ENCODE data around the gene CBLIF. TPM values are rescaled to one million over a fixed set of nuclear protein-coding genes. Genes with fewer than 3 reads are reported as not detected.

CBLIF gene
- total and polyA plus RNA-seq, 2 of the 13 experiments (the other 11 are each of a cell fraction or from before 2014, with no cell fraction given), result not detected

DNA sequence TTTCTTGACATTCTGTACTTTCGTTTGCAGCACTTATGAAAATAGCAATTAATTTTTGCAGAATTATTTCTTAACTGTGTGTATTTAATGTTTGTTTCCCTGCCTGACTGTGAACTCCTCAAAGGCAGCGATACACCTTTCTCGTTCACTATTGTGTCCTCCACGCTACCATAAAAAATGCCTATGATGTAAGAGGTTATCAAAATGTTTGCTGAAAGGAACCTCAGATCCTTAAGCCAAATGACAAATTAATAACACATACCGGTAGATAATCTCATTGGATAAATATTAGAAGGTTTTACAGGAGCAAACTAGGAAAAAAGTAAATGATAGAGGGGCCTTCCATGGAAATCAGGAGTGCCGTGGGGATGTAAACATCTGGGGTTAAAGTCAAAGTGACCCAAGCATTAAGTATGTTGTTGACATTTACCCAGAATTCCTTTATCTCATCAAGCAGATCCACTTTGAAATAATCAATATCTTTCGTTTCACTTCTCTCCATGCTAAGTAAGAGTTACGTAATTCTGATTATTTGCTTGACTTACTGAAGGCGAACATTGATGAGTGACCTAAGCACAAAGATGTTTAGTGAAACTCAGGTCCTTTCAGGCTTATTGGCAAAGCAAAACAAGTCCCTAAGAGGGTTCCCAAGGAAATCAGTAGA is 30.7 kb upstream of the CBLIF start (continued):
- TF ChIP-seq BCL6 (CRISPR knock-in tag; IDR thresholded peaks at IDR 0.05) (no peak), STAG1 (CRISPR knock-in tag; IDR thresholded peaks at IDR 0.05) (no peak), EZH2 (conservative IDR thresholded peaks at IDR 0.05; ENCODE audit: low read depth, low read length) (no peak)
- TF ChIP-seq, protein P1, sequence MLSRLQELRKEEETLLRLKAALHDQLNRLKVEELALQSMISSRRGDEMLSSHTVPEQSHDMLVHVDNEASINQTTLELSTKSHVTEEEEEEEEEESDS (CRISPR knock-in tag; IDR thresholded peaks at IDR 0.05; ENCODE audit: borderline replicate concordance), result no peak

DNA sequence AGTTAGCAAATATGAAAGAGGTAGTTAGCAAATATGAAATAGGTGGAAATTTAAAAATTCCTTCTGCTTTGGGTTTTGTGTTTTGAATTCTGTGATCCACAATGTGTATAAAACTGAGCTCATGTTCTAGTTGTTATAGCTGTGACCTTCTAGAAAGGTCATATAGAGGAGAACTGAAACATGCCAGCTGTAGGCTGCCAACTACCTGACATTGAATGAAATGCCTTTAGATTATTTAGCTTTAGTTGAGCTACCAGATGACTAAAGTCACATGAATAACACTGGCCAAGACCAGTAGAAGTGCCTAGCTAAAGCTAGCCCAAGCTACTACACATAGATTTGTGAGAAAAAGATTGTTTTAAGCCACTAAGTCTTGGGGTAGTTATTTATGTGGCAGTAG is 26.8 kb upstream of the CBLIF start:
- ATAC-seq (no peak), FAIRE-seq (no peak), DNase-seq (ENCODE audit: low spot score) (no peak)
- no peaks in the 10 kb centered on the region for H3K36me3 ChIP-seq (replicated peaks in 1 of 2; ENCODE audit: control insufficient read depth in 1 of 2, insufficient read depth in 2 of 2, low read length in 2 of 2)
- in situ Hi-C loops (cut with HindIII; ENCODE audit: extremely low pct_ligation_motif_present, low pct_unique_long_range_greater_than_20kb), result no loop called here
- H2AFZ ChIP-seq (ENCODE audit: low read length), result no peak overlapping the region
- H3K4me2 ChIP-seq (ENCODE audit: low read depth, low read length), result no peak overlapping the region
- H3K27ac ChIP-seq (ENCODE audit: extremely low read length, insufficient read depth, low read length), result no peak overlapping the region
- no peaks in the 10 kb centered on the region for H4K20me1 ChIP-seq (ENCODE audit: insufficient read depth, low read length)
- no peaks in the 10 kb centered on the region for H3K79me2 ChIP-seq (ENCODE audit: insufficient read depth, low read length)
- no peak for TF ChIP-seq KDM2A (CRISPR knock-in tag; IDR thresholded peaks at IDR 0.05; ENCODE audit: borderline replicate concordance, low read depth)
- no peak for TF ChIP-seq SSRP1 (CRISPR knock-in tag; IDR thresholded peaks at IDR 0.05)
- no peak for TF ChIP-seq ZNF572 (CRISPR knock-in tag; IDR thresholded peaks at IDR 0.05)
- TF ChIP-seq ZNF564 (CRISPR knock-in tag; IDR thresholded peaks at IDR 0.05), result no peak
- TF ChIP-seq ZNF570 (CRISPR knock-in tag; IDR thresholded peaks at IDR 0.05; ENCODE audit: borderline replicate concordance), result no peak
- TF ChIP-seq ZNF280D (CRISPR knock-in tag; IDR thresholded peaks at IDR 0.05), result no peak
- no peak for TF ChIP-seq STAT5B (CRISPR knock-in tag; IDR thresholded peaks at IDR 0.05)
- no peak for TF ChIP-seq ZFAT (CRISPR knock-in tag; conservative IDR thresholded peaks at IDR 0.05)
- no peak for TF ChIP-seq SAFB2 (CRISPR knock-in tag; IDR thresholded peaks at IDR 0.05; ENCODE audit: borderline replicate concordance, low read depth)
- TF ChIP-seq PLRG1 (conservative IDR thresholded peaks at IDR 0.05), result no peak
- TF ChIP-seq SP1 (IDR thresholded peaks at IDR 0.05), result no peak
- no peak for TF ChIP-seq SP1 (CRISPR knock-in tag; IDR thresholded peaks at IDR 0.05)
- no TSS peak for BruUV-seq (replicated peaks)
- ChIA-PET POLR2A (no interaction called here), CTCF (ENCODE audit: low intra/inter-chr PET ratio, low total read pairs) (no interaction called here)
- H3K4me1 ChIP-seq (ENCODE audit: insufficient read depth, low read length), result peaks cover 10% of the 10 kb centered on the region
- H3K4me3 ChIP-seq (replicated peaks in 1 of 3; ENCODE audit: insufficient read depth in 1 of 3, low read depth in 2 of 3, low read length in 3 of 3), result no peak overlapping the region
- H3K9me3 ChIP-seq (ENCODE audit: low read length), result no peaks in the 10 kb centered on the region
- no peak overlapping the region for H3K9ac ChIP-seq (ENCODE audit: insufficient read depth, low read depth, low read length)
- intact Hi-C loops (cut with micrococcal nuclease; ENCODE audit: unreplicated experiment), result no loop called here
- no peaks in the 10 kb centered on the region for H3K27me3 ChIP-seq (ENCODE audit: control insufficient read depth in 1 of 2, insufficient read depth in 2 of 2, low read length in 2 of 2)
